HG02763 (cell line): Measurements from ENCODE around the gene EFCAB5.
"Not testable (repeated sequence)": the region's sequence is repeated elsewhere in the genome, so short reads cannot be mapped to it uniquely, and the experiment has no call there.

ENCODE experiments used
- ATAC-seq: cut with Tn5 transposase; IDR thresholded peaks from one replicate; pipeline ENCODE4 v1.9.1; 2021; ENCODE audit warnings: mild to moderate bottlenecking, moderate library complexity; ENCODE audit not compliant: unreplicated experiment

The EFCAB5 gene

GRCh38 chr17:30091771-30092170 lies 150.3 kb downstream of the EFCAB5 start:
- ATAC-seq = no peak

DNA sequence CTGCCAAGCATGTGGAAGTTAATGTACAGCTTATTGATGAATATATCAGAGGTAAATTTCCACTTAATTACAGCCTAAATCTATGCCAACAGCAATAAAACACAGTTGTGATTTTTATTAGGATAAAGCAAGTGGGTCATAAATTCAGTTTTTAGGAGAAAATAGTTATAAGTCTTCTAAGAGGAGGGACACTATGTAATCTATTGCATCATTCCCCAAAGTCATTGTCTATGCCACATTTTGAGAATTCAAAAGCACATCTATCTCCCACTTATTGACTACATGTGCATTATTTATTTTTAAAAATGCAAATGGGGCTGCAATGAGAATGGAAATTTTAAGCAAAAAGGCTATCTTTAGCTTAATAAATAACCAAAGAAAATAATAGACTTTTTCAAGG lies 151.5 kb downstream of the EFCAB5 start:
- no peak for ATAC-seq

DNA sequence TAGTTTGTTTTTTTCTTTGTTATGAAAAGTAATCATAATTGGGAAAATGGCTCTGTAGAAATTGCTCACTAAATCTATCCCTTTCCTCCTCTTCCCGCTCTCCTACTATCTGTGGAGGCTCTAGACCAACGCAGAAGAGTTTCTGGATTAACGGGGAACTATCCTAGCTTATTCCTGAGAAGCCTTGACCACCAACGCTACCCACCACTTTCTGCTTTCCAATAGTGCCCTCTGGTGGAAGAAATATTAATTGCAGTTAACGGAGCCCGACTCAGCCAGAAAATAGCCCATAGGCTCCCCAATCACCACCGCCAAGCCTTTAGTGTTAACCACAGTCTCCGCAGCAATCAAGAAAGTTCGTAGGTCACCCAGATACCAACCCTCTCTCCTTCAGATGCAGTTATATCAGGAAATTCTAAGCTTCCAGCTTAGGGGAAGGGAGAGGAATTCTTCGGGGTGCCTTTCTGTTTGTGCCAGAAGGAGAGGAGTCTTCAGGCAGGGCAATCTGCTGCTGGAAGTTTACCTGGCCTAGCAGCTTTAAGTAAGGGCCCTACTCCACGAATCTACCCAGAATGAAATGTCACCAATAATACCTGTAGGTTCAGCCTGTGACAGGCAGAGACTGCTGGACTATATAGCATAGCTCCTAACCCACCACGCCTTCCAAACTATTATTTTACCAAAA lies 152.2 kb downstream of the EFCAB5 start:
- no peak for ATAC-seq

GRCh38 chr17:30095507-30096244 lies 154.2 kb downstream of the EFCAB5 start:
- no peak for ATAC-seq

GRCh38 chr17:30101686-30102390 lies 160.4 kb downstream of the EFCAB5 start:
- ATAC-seq = no peak

GRCh38 chr17:30103921-30104320 lies 162.5 kb downstream of the EFCAB5 start:
- no peak for ATAC-seq

- no peak for ATAC-seq
Measured at GRCh38 chr17:30104575-30105339, 163.3 kb downstream of the EFCAB5 start.

DNA sequence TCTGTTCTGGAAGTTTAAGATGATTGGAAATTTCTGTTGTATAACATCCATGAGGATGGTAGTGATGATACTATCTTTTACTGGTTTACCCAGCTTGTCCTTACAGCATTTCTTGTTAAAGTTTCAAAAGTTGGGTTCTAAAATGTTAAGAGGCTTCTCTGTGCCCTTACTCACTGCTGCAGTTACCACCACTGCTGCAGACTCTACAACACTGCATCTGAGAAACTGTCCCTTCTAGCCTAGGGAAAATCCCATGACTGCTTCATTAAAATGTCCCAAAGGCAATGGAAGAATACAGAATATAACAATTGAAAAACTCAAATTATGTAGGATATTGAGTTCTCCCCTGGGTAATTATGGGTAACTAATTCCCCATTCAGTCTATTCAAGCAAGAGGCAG lies 171.4 kb downstream of the EFCAB5 start:
- no peak for ATAC-seq

GRCh38 chr17:30113213-30113612 lies 171.8 kb downstream of the EFCAB5 start:
- no peak for ATAC-seq

DNA sequence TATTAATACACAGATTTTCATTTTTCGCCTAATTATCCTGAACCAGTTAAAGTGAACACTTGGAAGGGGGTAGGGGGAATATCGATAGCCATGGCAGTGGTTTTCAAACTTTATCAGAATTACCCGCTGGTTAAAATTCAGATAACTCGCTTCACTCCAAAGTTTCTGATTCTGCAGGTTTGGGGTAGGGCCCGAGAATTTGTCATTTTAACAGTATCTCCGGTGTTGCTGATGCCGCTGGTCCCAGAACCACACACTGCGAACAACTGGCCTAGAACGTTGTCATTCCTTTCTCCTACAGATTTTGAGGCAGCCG lies 174.9 kb downstream of the EFCAB5 start:
- ATAC-seq = no peak

DNA sequence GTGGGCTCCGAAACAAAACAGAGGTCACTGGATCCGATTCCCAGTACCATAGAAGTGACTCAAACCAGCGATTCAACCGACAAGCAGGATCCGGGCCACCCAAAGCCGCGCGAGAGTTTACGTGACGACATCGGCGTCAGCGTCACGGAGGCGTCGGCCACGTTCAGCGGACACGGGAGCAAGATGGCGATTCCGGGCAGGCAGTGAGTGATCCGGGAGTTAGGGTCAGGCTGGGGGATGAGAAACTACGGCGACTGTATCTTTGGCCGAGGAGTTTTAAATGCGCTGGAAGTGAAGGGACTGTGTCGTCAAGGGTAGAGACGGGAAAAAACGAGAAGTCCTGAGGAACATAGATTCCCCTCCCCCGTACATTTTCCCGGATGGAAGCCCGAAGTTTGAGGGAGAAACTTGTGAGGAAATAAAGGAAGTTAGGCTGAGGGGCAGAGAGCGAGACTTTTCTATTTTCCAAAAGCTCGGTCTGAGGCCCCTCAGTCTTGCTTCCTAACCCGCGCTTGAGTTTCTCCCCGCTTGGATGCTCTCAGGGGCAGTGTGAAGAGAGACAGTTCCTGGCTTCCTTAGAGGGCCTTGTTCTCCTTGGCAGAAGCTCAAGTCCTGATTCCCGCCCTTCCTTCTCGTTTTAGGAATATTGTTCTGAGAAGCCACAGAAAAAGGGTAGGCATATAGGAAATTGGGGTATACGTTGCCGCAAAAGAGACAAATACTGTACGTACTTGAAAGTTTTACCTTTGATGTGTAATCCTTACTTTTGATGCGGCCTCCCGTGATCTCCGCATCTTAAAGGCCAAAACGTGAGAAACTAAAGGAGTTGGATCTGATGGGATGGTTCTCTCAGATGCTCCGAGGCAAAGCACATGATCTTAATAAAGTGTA lies 175.5 kb downstream of the EFCAB5 start, which contains the start of gene NSRP1:
Gene NSRP1 (plus strand): TSS at position 156 of the 891 bp plus-strand sequence. CDS start 28 bp downstream, at position 184.
- ATAC-seq = peak; percentile 79

DNA sequence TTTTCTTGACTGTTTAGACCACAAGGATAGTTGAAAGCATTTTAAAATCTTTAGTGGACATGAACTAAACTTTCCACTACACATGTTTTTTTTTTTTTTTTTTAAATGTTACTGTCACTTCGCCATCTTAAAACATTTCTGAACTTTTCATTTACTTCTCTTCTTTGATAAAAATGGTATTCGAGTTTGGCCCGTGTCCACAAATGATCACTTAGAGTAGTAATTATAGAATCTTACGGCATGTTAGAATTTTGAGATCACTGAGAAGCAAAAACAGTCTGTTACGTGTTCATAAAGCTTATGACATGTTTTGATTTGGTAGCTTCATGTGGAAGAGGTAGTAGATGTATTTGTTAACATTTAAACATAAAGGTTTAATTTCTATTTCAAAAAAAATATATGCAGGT lies 176.2 kb downstream of the EFCAB5 start:
- no peak for ATAC-seq

DNA sequence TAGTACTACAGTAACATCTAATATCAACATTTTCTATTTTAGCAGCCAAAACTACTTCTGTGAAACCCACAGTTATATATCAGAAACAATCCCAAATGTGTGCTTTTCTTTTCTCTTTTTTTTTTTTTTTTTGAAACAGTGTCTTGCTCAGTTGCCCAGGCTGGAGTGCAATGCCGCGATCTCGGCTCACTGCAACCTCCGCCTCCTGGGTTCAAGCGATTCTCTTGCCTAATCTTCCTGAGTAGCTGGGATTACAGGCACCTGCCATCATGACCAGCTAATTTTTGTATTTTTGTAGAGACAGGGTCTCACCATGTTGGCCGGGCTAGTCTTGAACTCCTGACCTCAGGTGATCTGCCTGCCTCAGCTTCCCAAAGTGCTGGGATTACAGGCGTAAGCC lies 177.2 kb downstream of the EFCAB5 start:
- ATAC-seq = not testable (repeated sequence)

DNA sequence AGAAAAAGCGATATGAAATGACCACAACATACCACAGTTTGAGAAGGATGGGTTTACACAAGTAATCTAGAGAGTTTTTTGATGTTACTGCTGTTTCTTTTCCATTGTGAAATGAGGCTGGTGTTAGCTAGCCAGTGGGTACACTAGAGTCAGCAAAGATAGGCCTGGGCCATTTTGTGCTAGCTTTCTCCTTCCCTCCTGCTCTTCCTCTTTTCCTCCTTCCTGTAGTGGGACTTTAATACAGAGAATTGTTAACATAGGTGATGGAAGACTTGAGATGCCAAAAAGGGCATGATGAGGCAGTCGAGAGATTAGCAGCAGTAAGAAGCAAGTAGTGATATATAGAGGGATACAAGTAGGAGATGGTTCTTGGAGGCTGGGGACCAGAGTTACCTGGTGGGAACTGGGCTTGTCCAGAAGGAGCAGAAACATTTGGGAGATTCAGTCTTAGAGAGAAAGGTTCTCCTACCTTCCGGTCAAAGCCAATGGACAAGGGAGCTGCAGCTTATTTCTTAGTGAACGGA lies 182.9 kb downstream of the EFCAB5 start:
- ATAC-seq = no peak

- ATAC-seq = no peak
Measured at GRCh38 chr17:30130121-30130520, 188.7 kb downstream of the EFCAB5 start.

- ATAC-seq = no peak
Measured at GRCh38 chr17:30132615-30133014, 191.2 kb downstream of the EFCAB5 start.

DNA sequence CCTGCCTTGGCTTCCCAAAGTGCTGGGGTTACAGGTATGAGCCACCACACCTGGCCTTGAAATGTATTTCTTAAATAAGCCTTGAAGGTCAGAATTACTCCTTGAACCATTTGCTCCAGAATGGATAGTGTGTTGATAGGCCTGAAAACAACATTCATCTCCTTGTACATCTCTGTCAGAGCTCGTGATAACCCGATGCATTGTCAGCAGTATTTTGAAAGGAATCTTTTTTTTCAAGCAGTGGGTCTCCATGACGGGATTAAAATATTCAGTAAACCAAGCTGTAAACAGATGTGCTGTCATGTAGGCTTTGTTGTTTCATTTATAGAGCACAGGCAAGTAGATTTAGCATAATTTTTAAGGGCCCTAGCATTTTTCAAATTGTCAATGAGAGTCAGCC lies 191.8 kb downstream of the EFCAB5 start:
- ATAC-seq = no peak

DNA sequence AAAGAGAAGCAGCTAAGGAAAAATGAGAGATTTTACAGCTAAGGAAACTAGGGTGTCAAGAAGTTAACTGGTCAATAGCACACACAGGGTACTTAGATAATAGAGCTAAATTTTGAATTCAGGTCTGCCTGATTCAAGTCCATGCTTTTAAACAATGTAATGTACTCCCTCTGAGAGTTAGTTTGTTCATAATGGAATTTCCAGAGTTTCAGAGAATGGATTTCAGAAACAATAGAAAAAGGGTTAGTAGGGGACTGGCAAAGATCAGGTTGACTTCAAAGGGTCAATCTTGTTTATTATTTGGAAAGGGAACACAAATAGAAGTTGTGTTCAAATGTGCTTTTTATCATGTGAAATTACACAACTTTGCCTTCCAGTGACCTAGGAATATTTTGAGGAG lies 193.1 kb downstream of the EFCAB5 start:
- no peak for ATAC-seq

DNA sequence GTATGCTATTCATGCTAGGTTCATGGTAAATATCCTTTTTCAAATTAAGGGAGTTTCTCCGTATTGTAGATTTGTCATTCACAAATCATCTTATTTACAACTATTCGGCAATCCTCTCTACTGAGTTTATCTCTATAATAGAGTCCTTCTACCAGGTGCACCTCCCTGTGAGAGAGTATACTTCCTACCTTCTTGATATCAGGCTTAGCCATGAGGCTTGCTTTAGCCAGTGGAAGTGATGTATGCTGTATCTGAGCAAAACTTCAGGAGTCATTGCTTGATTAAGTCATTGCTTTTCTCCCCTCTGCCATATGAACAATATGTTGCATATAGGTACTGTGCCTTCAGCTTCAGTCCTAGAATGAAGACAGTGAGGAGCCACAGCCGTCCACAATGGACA lies 195.7 kb downstream of the EFCAB5 start:
- ATAC-seq = no peak

DNA sequence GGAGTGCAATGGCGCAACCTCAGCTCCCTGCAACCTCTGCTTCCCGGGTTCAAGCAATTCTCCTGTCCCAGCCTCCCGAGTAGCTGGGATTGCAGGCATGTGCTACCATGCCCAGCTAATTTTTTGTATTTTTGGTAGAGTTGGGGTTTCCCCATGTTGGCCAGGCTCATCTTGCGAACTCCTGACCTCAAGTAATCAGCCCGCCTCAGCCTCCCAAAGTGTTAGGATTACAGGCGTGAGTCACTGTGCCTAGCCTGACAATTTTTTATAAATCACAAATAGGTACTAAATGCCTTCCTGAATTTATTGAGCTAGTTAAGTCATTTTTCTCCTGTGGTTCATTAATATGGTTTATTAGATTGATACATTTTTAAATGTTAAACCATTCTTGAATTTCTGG lies 206.4 kb downstream of the EFCAB5 start:
- ATAC-seq = not testable (repeated sequence)
